NCI-H1105 treated with DMSO at 0.1 percent for 48 hours (cell line): ENCODE results near the gene RCSD1.
"Not testable (repeated sequence)": the region's sequence is repeated elsewhere in the genome, so short reads cannot be mapped to it uniquely, and the experiment has no call there.

Experiments used
- DNase-seq: peaks from one replicate; lab custom pipeline; 2025; lab: John Stamatoyannopoulos, UW

Gene RCSD1

GRCh38 chr1:167629681-167630567 is at the start of gene RCSD1:
TSS of gene RCSD1 (plus strand) at chr1:167630232. CDS start at chr1:167630424, 192 bp downstream.
- DNase-seq: peak; percentile 3

GRCh38 chr1:167582064-167582463 is 48.0 kb upstream of the RCSD1 start:
- no peak for DNase-seq

GRCh38 chr1:167582722-167583121 is 47.3 kb upstream of the RCSD1 start:
- DNase-seq: no peak

- DNase-seq: no peak
These were observed 45.5 kb upstream of the RCSD1 start for GRCh38 chr1:167584581-167584980.

GRCh38 chr1:167587342-167587741 is 42.7 kb upstream of the RCSD1 start:
- DNase-seq: no peak

GRCh38 chr1:167587872-167588271 is 42.2 kb upstream of the RCSD1 start:
- DNase-seq: no peak

GRCh38 chr1:167588361-167588760 is 41.7 kb upstream of the RCSD1 start:
- DNase-seq: no peak

GRCh38 chr1:167592475-167592874 is 37.6 kb upstream of the RCSD1 start:
- DNase-seq: no peak

- DNase-seq: no peak
These were observed 36.2 kb upstream of the RCSD1 start for GRCh38 chr1:167593860-167594259.

- no peak for DNase-seq
These were observed 35.2 kb upstream of the RCSD1 start for GRCh38 chr1:167594822-167595221.

- peak; percentile 36 for DNase-seq
These were observed 30.0 kb upstream of the RCSD1 start for GRCh38 chr1:167599957-167600581.

- no peak for DNase-seq
These were observed 28.3 kb upstream of the RCSD1 start for GRCh38 chr1:167601442-167602383.

GRCh38 chr1:167602840-167603239 is 27.2 kb upstream of the RCSD1 start:
- DNase-seq: no peak

GRCh38 chr1:167605576-167605975 is 24.5 kb upstream of the RCSD1 start:
- DNase-seq: no peak

- DNase-seq: no peak
These were observed 18.0 kb upstream of the RCSD1 start for GRCh38 chr1:167611983-167612382.

- DNase-seq: no peak
These were observed 17.2 kb upstream of the RCSD1 start for GRCh38 chr1:167612587-167613385.

GRCh38 chr1:167613984-167614383 is 16.0 kb upstream of the RCSD1 start:
- DNase-seq: not testable (repeated sequence)

GRCh38 chr1:167614851-167615250 is 15.2 kb upstream of the RCSD1 start:
- DNase-seq: no peak

- no peak for DNase-seq
These were observed 13.5 kb upstream of the RCSD1 start for GRCh38 chr1:167616521-167616920.

GRCh38 chr1:167617153-167618147 is 12.6 kb upstream of the RCSD1 start:
- DNase-seq: no peak
